ENCODE results near the gene EXOC3L1. TPM values are rescaled to one million over a fixed set of nuclear protein-coding genes. Genes with fewer than 3 reads are reported as not detected.

EXOC3L1 gene
- total and polyA plus RNA-seq, 12 donors: 1.8 to 8.8 (median 3.2) TPM

- Histone ChIP-seq H3K4me3 (no peak overlapping the region), H3K27me3 (no peaks in the 10 kb centered on the region), H3K4me1 (peaks cover 4 to 45% (median 19%) of the 10 kb centered on the region in 9 donors), H3K9me3 (no peaks in the 10 kb centered on the region), H3K36me3 (peaks cover 3 to 97% (median 49%) of the 10 kb centered on the region in 9 donors), H3K27ac (no peak overlapping the region)
- intact Hi-C loops (cut with DNase I): no loop called here
- TF ChIP-seq CTCF (IDR thresholded peaks at IDR 0.05): peak; percentile 17 to 75 (median 61)
- DNase-seq: no peak
- 61% methylated on average over 12 of the region's 12 CpGs for WGBS, 2 donors
- peak; percentile 24 to 60 (median 44) for ATAC-seq
Measured at GRCh38 chr16:67198238-67198734, 8.3 kb upstream of the EXOC3L1 start.

- WGBS, 2 donors: 62 to 64% methylated on average over 6 of the region's 6 CpGs
- Histone ChIP-seq H3K9me3 (no peaks in the 10 kb centered on the region), H3K27ac (no peak overlapping the region), H3K36me3 (peaks cover 3 to 95% (median 49%) of the 10 kb centered on the region in 9 donors), H3K27me3 (no peaks in the 10 kb centered on the region), H3K4me1 (peaks cover 10 to 51% (median 25%) of the 10 kb centered on the region in 9 donors), H3K4me3 (no peak overlapping the region)
- DNase-seq (no peak), ATAC-seq (no peak)
- intact Hi-C loops (cut with DNase I): no loop called here
- TF ChIP-seq CTCF (IDR thresholded peaks at IDR 0.05): no peak
Measured at GRCh38 chr16:67197704-67198103, 7.8 kb upstream of the EXOC3L1 start.

- no peak for TF ChIP-seq CTCF (IDR thresholded peaks at IDR 0.05)
- ATAC-seq: no peak
- Histone ChIP-seq H3K27me3 (no peaks in the 10 kb centered on the region), H3K27ac (no peak overlapping the region), H3K36me3 (peaks cover 3 to 86% (median 45%) of the 10 kb centered on the region in 9 donors), H3K9me3 (no peaks in the 10 kb centered on the region), H3K4me3 (no peak overlapping the region), H3K4me1 (peaks cover 12 to 52% (median 27%) of the 10 kb centered on the region in 9 donors)
- intact Hi-C loops (cut with DNase I): no loop called here
- no peak for DNase-seq
- WGBS, 2 donors: 88 to 95% methylated on average over 1 of the region's 1 CpG
Measured at GRCh38 chr16:67196881-67197280, 6.9 kb upstream of the EXOC3L1 start.

GRCh38 chr16:67195676-67196075 lies 5.7 kb upstream of the EXOC3L1 start:
- Histone ChIP-seq H3K27me3 (no peaks in the 10 kb centered on the region), H3K4me3 (no peak overlapping the region), H3K9me3 (no peaks in the 10 kb centered on the region), H3K36me3 (peaks cover 3 to 77% (median 44%) of the 10 kb centered on the region in 9 donors), H3K4me1 (peaks cover 18 to 64% (median 39%) of the 10 kb centered on the region in 9 donors), H3K27ac (no peak overlapping the region)
- ATAC-seq (no peak), DNase-seq (no peak)
- intact Hi-C loops (cut with DNase I): no loop called here
- no peak for TF ChIP-seq CTCF (IDR thresholded peaks at IDR 0.05)
- WGBS, 2 donors: 72 to 82% methylated on average over 5 of the region's 5 CpGs

Data from heart right ventricle (tissue), 16 donors.